OCI-LY7 (cell line): ENCODE results near the gene PPCS.

ENCODE experiments used
- CTCF ChIP-seq: fragments of 200-600 bp; sonication (generic); conservative IDR thresholded peaks from 2 replicates; pipeline ENCODE4 v1.5.1; 2014; ENCODE audit warnings: mild to moderate bottlenecking, antibody characterized with exemption, low read length, moderate library complexity, mixed read lengths
- EZH2phosphoT487 ChIP-seq: fragments of 200-600 bp; sonication (generic); IDR thresholded peaks from 2 replicates; pipeline ENCODE4 v1.6.1; 2018; ENCODE audit warnings: low read depth, borderline replicate concordance, mild to moderate bottlenecking, mixed run types, antibody characterized with exemption, low read length, moderate library complexity, mixed read lengths

DNA sequence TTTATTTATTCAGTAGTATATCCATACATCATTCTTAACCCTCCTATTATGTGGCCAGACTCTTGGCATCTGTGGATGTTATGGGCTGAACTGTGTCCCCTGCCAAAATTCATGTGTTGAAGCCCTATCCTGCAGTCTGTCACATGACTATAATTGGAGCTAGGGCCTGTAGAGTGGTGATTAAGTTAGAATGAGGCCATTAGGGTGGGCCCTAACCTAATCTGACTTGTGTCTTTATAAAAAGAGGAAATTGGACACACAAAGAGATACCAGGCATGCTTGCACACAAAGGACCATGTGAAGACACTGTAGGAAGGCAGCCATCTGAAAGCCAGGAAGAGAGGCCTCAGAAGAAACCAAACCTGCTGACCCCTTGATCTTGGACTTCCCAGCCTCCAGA is 7.1 kb upstream of the PPCS start:
- TF ChIP-seq CTCF (no peak), EZH2phosphoT487 (no peak)
